CD14-positive monocyte (primary cell): Measurements from ENCODE around the gene CTPS1. TPM values are rescaled to one million over a fixed set of nuclear protein-coding genes. Genes with fewer than 3 reads are reported as not detected.

Source experiments
- DNase-seq, 3 donors: peaks; one replicate each; pipeline ENCODE4 v3.0.0-alpha.2; 2011 to 2022
- H2AFZ ChIP-seq: 2 replicates; pipeline ENCODE4 v1.6.0; 2012; ENCODE audit warnings: mild to moderate bottlenecking, low read depth, low read length, inconsistent platforms; ENCODE audit not compliant: insufficient read depth, poor library complexity, severe bottlenecking
- H3K27ac ChIP-seq, 2 donors: 1 replicate in 1 of 2; 2 replicates in 1 of 2; pipeline ENCODE4 v1.5.1; 2012 to 2013; ENCODE audit warnings: low read length in 2 of 2, control low read depth in 1 of 2, inconsistent platforms in 1 of 2, low read depth in 1 of 2, mild to moderate bottlenecking in 1 of 2
- H3K27me3 ChIP-seq, 2 donors: one replicate each; pipeline versions ENCODE4 v1.6.0 to v1.6.1; 2011 to 2013; ENCODE audit warnings: low read length in 2 of 2; ENCODE audit not compliant: control insufficient read depth in 2 of 2, insufficient read depth in 2 of 2
- H3K36me3 ChIP-seq, 2 donors: replicated peaks in 1 of 2; 1 replicate in 1 of 2; 2 replicates in 1 of 2; pipeline versions ENCODE4 v1.5.1 to v1.6.1; 2012 to 2013; ENCODE audit warnings: low read length in 2 of 2, control low read depth in 1 of 2, inconsistent platforms in 1 of 2, mild to moderate bottlenecking in 1 of 2; ENCODE audit not compliant: insufficient read depth in 2 of 2, control insufficient read depth in 1 of 2
- H3K4me1 ChIP-seq, 2 donors: 1 replicate in 1 of 2; 2 replicates in 1 of 2; pipeline versions ENCODE4 v1.5.1 to v1.6.1; 2012 to 2013; ENCODE audit warnings: low read length in 2 of 2, control low read depth in 1 of 2, inconsistent platforms in 1 of 2, mild to moderate bottlenecking in 1 of 2, moderate library complexity in 1 of 2; ENCODE audit not compliant: insufficient read depth in 2 of 2, control insufficient read depth in 1 of 2
- H3K4me2 ChIP-seq: replicated peaks from 2 replicates; pipeline ENCODE3; 2012; ENCODE audit warnings: low read length, moderate library complexity, mild to moderate bottlenecking; ENCODE audit not compliant: poor library complexity, severe bottlenecking; ENCODE audit errors: extremely low read depth
- H3K4me3 ChIP-seq, 3 experiments: fragments of 200-600 bp in 1 of 3; sonication (generic) in 1 of 3; replicated peaks in 1 of 3; 1 replicate in 2 of 3; 2 replicates in 1 of 3; pipeline ENCODE4 v1.5.1; 2011 to 2013; ENCODE audit warnings: low read length in 3 of 3, mild to moderate bottlenecking in 3 of 3, control low read depth in 2 of 3, low read depth in 2 of 3, inconsistent platforms in 1 of 3, moderate library complexity in 1 of 3
- H3K79me2 ChIP-seq: 2 replicates; pipeline ENCODE4 v1.6.0; 2012; ENCODE audit warnings: mild to moderate bottlenecking, control low read depth, inconsistent platforms, low read length, moderate library complexity; ENCODE audit not compliant: insufficient read depth
- H3K9ac ChIP-seq: 2 replicates; pipeline ENCODE4 v1.6.0; 2017; ENCODE audit warnings: low read length, mild to moderate bottlenecking; ENCODE audit not compliant: insufficient read depth, poor library complexity, severe bottlenecking
- H3K9me3 ChIP-seq, 2 donors: replicated peaks in 1 of 2; 1 replicate in 1 of 2; 2 replicates in 1 of 2; pipeline versions ENCODE4 v1.5.1 to v1.6.1; 2012 to 2013; ENCODE audit warnings: low read length in 2 of 2, control low read depth in 1 of 2; ENCODE audit not compliant: control insufficient read depth in 1 of 2, insufficient read depth in 1 of 2
- H4K20me1 ChIP-seq: 2 replicates; pipeline ENCODE4 v1.6.0; 2012; ENCODE audit warnings: mild to moderate bottlenecking, low read length, control low read depth, moderate library complexity; ENCODE audit not compliant: insufficient read depth
- H3K27ac Mint-ChIP-seq, 7 donors: one replicate each; pipeline ENCODE4 v1.8.0; 2020; ENCODE audit warnings: mild to moderate bottlenecking in 7 of 7, mixed read lengths in 7 of 7, moderate library complexity in 6 of 7, inconsistent platforms in 2 of 7
- H3K27me3 Mint-ChIP-seq, 3 donors: one replicate each; pipeline ENCODE4 v1.8.0; 2021 to 2022; ENCODE audit warnings: low read depth in 3 of 3, mild to moderate bottlenecking in 3 of 3, mixed read lengths in 3 of 3, moderate library complexity in 3 of 3, inconsistent platforms in 1 of 3
- H3K36me3 Mint-ChIP-seq, 2 donors: one replicate each; pipeline ENCODE4 v1.8.0; 2020; ENCODE audit warnings: mixed read lengths in 2 of 2, inconsistent platforms in 1 of 2, mild to moderate bottlenecking in 1 of 2
- H3K4me1 Mint-ChIP-seq: one replicate; pipeline ENCODE4 v1.8.0; 2020; ENCODE audit warnings: mild to moderate bottlenecking, mixed read lengths
- H3K4me3 Mint-ChIP-seq, 2 donors: one replicate each; pipeline ENCODE4 v1.8.0; 2020; ENCODE audit warnings: mild to moderate bottlenecking in 2 of 2, mixed read lengths in 2 of 2, moderate library complexity in 1 of 2
- H3K9me3 Mint-ChIP-seq, 7 donors: one replicate each; pipeline ENCODE4 v1.8.0; 2020 to 2022; ENCODE audit warnings: mixed read lengths in 7 of 7, mild to moderate bottlenecking in 6 of 7, moderate library complexity in 6 of 7, inconsistent platforms in 2 of 7
- CTCF ChIP-seq: fragments of 200-600 bp; IDR thresholded peaks from one replicate; pipeline ENCODE4 v1.8.0; 2022; ENCODE audit warnings: antibody characterized with exemption, mild to moderate bottlenecking
- WGBS: methylation state at CpG from one replicate; pipeline ENCODE4 v1.1.5; 2013; ENCODE audit warnings: missing lambda C conversion rate; ENCODE audit not compliant: insufficient coverage; 5-methylcytosine and 5-hydroxymethylcytosine counted together
- intact Hi-C, 2 donors: fragments of 100-400 bp; cut with micrococcal nuclease; formaldehyde crosslinking; loops; one replicate each; pipeline versions ENCODE4 v1.15.0 to v1.15.1; 2023
- polyA plus RNA-seq, 3 donors: library from polyadenylated mRNA; depleted of rRNA in 1 of 3; unstranded in 2 of 3; stranded (reverse) in 1 of 3; fragments of 300-500 nt in 2 of 3; fragments of >200 nt in 1 of 3; fragmentation: Illumina TruSeq in 2 of 3; gene quantifications; 1 replicate in 2 of 3; 2 replicates in 1 of 3; pipeline ENCODE4 v1.2.3, GENCODE V29; 2012 to 2021
- small RNA-seq: library from RNA; depleted of rRNA; stranded (forward); fragments of <200 nt; gene quantifications from one replicate; pipeline ENCODE3, GENCODE V24; 2012; ENCODE audit warnings: low read depth; ENCODE audit not compliant: insufficient read length

Gene CTPS1
- polyA plus RNA-seq, 3 donors, result 5.3 to 8.6 (median 6.0) TPM

DNA sequence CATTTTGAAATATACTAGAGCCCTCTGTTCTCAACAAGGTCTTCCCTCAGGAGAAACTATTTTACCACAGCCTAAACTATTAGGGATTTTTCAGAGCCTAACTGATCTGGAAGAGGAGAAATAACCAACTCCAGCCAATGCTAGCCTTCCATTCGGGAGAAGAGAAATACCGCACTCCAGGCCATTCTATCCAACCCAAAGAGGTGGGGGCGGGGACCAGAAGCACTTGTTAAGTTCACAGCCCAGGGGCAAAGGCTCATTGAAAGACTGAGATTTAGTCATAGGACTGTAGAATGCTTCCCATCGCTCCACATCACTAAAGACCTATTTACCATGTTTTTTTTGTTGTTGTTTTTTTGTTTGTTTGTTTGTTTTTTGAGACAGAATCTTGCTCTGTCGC lies 77.4 kb downstream of the CTPS1 start:
- peaks cover 5 to 22% of the 10 kb centered on the region in 2 donors for H3K36me3 ChIP-seq
- intact Hi-C loops, result no loop called here
- no peaks in the 10 kb centered on the region for H3K27me3 Mint-ChIP-seq
- WGBS, result no CpG with 5 or more reads among the region's 5 CpGs
- H3K79me2 ChIP-seq, result no peaks in the 10 kb centered on the region
- no peak for DNase-seq
- peaks cover 8 to 10% of the 10 kb centered on the region in 2 donors for H3K4me1 ChIP-seq
- peaks cover 0 to 4% of the 10 kb centered on the region in 2 donors for H3K9me3 ChIP-seq
- no peaks in the 10 kb centered on the region for H3K27me3 ChIP-seq
- H4K20me1 ChIP-seq, result no peaks in the 10 kb centered on the region
- no peak overlapping the region for H3K27ac Mint-ChIP-seq
- no peak overlapping the region for H3K9ac ChIP-seq
- peaks cover 16% of the 10 kb centered on the region for H3K4me1 Mint-ChIP-seq
- peaks cover 31 to 43% of the 10 kb centered on the region in 2 donors for H3K36me3 Mint-ChIP-seq
- no peak overlapping the region for H3K4me3 Mint-ChIP-seq
- H3K4me3 ChIP-seq, result no peak overlapping the region
- H3K4me2 ChIP-seq, result no peak overlapping the region
- TF ChIP-seq CTCF, result no peak
- H3K27ac ChIP-seq, result no peak overlapping the region
- H3K9me3 Mint-ChIP-seq, result peaks cover 0 to 5% (median 2%) of the 10 kb centered on the region in 7 donors
- no peak overlapping the region for H2AFZ ChIP-seq

Small RNAs within 50 kb of the gene (small RNA-seq; reads per million reads assigned to genes)
- not detected for gene UBE2V1P8

Other genes with a start within 250 kb of the CTPS1 start
- gene KCNQ4, start 195.9 kb upstream of the CTPS1 start, polyA plus RNA-seq, result under 1 TPM in 1 of 3 donors, not detected in 2; 0.13 TPM
- gene CITED4, start 117.3 kb upstream of the CTPS1 start, polyA plus RNA-seq, result 10 to 100 TPM in 2 of 3 donors, 1 to 10 TPM in 1; 2.4 to 18.8 (median 17.1) TPM
- under 1 TPM in 2 of 3 donors, not detected in 1; 0.04 to 0.11 TPM for gene SLFNL1, start 42.0 kb downstream of the CTPS1 start, polyA plus RNA-seq